HG02678 (cell line): ENCODE measurements around the gene ANXA8L1.
"Not testable (repeated sequence)": the region's sequence is repeated elsewhere in the genome, so short reads cannot be mapped to it uniquely, and the experiment has no call there.

Experiments used
- ATAC-seq: cut with Tn5 transposase; IDR thresholded peaks from one replicate; pipeline ENCODE4 v1.9.1; 2021; ENCODE audit warnings: mild to moderate bottlenecking, moderate library complexity; ENCODE audit not compliant: unreplicated experiment

ANXA8L1 gene, protein sequence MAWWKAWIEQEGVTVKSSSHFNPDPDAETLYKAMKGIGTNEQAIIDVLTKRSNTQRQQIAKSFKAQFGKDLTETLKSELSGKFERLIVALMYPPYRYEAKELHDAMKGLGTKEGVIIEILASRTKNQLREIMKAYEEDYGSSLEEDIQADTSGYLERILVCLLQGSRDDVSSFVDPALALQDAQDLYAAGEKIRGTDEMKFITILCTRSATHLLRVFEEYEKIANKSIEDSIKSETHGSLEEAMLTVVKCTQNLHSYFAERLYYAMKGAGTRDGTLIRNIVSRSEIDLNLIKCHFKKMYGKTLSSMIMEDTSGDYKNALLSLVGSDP

DNA sequence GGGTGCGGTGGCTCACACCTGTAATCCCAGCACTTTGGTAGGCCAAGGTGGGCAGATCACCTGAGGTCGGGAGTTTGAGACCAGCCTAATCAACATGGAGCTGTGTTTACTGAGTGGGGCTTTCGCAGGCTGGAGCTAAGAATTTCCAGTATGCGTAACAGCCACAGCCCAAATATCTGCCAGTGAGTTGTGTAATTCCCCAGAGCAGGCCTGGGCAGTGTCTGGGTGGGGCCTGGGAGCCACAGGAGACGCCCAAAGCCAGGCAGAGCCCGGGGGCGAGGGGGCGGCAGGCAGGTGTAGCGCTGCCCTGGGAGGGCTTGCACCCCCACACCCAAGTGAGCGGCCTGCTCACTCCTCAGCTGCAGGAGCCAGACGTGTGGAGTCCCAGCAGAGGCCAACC lies at the start of gene ANXA8L1:
ANXA8L1 (plus strand) TSS at position 371 of the 400 bp plus-strand sequence. CDS start 76 bp downstream, outside the sequence.
- not testable (repeated sequence) for ATAC-seq

DNA sequence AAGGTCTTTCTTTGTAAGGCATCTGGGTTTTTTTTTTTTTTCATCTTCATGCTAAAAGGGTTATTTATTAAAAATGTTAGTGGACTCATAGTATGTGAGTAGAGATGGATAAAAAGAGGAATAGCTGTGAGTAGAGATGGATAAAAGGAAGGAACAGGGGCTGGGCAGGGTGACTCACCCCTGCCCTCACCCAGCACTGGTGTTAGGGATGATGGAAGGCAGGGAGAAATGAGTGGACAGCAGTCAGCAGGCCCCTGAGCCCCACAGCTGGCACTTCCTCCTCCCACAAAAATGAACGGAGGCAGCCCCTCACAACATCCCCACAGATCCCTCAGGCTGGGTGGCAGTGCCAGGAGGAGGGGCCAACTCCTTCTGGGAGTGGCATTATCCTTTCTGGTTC lies 49.5 kb upstream of the ANXA8L1 start:
- ATAC-seq: no peak

DNA sequence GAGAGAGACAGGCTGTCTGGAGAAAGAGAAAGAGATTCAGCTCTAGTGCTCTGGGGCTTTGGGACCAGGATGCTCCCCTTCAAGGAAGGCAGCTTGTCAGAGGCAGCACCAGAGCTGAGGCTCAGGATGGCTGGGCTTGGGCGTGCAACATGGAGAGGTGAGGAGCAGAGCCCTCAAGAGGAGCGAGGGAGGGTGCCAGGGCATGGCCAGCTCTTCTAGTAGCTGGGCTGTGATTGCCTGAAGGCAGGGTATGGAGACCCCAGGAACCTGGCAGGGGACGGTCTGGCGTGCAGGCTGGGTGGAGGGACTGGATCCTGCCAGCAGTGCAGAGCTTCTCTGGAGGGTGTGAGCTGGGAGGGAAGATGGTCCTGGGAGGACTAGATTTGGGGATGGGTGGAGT lies 48.6 kb upstream of the ANXA8L1 start:
- no peak for ATAC-seq

DNA sequence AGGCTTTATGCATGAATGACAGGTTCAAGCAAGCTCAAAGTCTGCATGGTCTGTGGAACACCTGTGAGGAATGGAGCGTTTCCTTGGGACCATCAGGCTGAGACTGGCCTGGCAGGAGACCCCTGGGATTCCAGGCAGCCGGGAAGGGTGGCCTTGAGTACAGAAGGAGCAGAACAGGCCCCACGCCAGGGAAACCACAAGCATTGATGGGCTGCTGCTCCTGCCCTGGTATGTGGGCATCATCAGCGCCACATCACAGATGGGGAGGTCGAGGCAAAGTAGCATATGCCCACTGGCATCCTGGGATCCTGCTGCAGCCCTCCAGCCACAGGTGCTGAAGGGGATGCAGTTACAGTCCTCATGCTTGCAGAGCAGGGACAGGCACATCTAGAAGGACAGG lies 47.9 kb upstream of the ANXA8L1 start:
- no peak for ATAC-seq

DNA sequence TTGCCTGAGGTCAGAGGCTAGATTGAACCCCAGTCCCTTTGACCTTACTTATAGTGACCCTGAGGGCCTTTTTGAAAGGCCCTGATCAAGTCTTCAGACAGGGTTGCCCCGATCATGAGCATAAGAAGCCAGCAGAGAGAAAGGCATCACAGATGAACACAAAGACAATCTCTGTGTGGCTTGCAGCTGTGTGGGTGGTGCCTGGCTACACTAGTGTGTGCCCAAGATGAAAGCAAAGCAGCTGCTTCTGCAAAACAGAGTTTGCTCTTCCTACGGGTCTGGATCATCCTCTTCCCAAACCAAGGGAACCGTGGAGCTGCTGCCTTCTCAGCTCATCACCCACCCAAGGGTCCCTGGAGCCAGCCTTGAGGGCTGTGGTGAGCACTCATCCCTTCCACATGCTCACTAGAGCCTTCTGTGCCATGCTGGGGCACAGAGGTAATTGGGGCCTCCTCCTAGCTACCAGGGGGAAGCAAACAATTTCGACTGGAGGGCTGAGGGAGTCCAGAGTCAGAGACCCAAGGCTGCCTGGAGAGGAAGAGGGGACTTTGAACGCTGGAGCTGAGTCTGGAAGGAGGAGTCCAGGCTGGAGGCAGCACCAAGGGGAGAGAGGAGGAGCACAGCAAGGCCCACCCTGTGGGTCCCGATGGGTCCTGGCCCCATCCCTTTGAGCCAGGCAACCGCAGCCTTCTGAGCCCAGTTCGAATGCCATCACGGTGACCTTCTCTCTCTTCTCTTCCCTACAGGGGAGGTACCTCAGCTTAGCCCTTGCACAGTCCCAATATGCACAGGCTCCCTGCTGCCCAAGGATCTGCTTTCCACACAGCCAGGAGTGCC lies 46.5 kb upstream of the ANXA8L1 start:
- no peak for ATAC-seq

DNA sequence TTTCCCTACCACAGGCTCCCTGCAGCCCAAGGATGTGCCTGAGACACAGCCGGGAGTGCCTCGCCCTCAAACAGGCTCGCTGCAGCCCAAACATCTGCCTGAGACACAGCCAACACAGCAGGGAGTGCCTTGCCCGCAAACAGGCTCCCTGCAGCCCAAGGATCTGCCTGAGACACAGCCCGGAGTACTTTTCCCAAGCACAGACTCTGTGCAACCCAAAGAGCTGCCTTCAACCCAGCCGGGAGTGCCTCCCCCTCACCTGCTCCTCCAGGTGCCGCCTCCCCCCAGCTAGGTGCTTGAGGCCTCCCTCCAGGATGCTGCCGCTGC lies 45.9 kb upstream of the ANXA8L1 start:
- no peak for ATAC-seq

DNA sequence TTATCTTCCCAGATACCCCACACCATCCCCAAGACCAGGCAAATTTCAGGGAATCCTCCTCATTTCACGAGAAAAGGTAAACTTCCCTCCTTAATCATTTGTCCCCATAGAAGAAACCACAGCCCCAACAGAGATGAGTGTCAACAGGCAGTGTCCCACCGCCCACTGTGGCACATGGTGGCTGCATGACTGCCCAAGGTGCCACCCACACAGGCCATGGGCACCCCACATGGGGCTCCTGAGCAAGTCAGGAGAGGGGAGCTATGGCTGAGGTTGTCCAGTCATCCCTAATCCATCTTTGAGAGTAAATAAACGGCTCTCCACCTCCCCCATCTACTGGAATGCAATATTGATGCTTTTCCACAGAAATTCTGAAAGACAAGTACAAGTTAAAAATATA lies 44.7 kb upstream of the ANXA8L1 start:
- ATAC-seq: no peak

DNA sequence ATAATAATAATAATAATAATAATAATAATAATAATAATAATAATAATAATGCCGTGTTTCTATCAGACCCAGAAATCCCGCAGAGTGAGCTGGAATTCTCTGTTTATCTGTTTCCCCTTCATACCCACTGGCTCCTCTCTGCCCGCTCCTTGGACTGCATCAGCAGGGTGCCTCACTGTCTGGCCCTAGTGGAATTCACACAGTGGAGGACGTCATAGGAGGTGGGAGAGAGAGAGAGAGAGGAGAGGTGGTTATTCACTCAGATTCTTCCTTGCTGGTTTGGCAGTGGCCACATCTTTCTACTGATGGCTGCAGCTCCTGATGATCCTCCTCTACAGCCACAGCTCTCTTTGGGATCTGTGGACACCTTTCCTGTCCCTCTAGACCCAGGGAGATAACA lies 10.1 kb upstream of the ANXA8L1 start:
- ATAC-seq: not testable (repeated sequence)

DNA sequence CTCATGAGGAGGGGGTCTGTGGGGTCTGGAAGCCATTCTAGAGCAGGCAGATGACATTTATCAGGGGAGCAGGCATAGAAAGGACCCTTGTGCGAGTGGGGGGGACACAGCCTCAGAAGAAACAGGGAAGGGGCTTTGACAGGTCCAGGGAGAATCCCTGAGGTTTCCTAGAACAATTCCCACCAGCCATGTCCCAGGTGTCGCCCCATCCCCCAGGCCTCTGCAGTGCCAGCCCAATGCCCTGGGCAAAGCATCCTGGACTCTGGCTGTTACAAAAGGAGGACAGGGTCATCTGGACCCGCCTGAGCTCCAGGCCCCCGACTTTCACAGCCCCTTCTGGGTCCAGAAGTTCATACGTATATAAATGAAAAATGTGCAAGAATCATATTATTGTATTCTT lies 8.4 kb upstream of the ANXA8L1 start:
- not testable (repeated sequence) for ATAC-seq

DNA sequence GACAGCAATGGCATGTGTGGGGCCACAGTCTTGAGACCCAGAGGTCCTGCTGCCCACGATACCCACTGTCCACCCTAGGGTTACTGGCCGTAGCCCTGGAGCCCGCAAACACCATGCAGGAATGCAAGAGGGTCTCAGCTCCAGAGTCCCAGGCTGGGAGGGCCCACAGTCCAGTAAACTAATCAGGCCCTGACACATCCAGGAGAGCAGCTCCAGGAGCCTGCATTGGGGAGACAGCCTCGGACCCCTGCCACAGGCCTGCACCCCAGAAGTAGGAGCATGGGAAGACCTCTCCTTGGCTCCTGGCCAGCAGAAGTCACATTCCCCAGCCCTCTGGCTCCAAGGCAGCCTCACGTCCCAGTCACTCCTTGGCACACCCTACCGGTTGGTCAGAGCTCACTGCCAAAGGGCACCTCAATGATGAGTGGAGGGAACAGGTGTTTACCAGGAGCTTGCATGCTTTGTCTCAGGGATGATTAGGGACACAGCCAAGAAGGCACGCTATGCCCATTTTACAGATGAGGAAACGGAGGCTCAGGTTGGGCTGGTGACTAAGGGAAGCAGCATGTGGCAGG lies 7.8 kb upstream of the ANXA8L1 start:
- ATAC-seq: not testable (repeated sequence)

DNA sequence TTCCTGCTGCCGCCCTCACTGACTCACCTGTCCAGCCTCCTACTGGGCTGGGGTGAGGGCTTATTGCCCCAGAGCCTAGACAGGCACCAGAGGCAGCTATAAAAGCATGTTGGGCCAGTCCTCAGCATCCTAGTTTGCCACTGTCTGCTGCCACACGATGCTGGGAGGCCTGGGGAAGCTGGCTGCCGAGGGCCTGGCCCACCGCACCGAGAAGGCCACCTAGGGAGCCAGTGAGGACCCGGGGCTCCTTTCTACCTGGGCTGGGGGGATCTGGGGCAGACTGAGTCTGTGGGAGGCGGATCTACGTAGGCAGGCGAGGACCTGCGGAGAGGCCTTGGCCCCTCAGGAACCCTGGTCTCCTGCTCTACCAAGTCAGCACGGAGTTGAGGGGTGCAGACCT lies 6.6 kb upstream of the ANXA8L1 start:
- ATAC-seq: not testable (repeated sequence)

DNA sequence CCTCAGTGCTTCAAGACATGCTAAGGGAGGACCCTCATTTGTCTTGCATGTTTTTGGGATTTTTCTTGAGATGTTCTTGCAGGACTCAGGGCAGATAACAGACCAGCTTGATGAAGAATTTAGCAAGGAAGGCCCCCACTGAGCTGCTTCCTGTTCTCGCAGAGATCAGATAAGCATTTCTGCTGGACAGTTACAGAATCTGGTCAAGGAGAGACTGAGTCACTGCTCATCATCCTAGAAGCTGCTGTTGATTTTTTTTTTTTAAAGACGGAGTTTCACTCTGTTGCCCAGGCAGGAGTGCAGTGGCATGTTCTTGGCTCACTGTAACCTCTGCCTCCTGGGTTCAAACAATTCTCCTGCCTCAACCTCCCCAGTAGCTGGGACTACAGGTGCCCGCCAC lies 1.2 kb upstream of the ANXA8L1 start:
- not testable (repeated sequence) for ATAC-seq

DNA sequence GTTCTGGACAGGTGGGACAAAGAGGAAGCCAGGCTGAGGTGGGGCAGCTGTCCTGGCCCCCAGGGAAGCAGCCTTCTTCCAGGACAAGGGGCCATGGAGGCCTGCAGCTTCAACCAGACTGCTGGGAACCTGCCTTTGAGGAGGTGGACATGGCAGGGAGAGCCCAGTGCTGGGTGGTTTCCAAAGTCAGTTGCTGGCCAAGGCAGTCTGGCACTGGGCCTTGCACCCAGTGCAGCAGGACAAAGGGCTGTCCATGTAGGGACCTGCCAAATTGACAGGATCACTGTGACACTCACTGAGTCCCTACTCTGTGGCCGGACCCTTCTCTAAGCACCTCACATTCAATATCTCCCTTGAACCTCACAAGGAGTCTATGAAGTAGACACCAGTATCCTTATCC lies 1.4 kb downstream of the ANXA8L1 start:
- not testable (repeated sequence) for ATAC-seq

DNA sequence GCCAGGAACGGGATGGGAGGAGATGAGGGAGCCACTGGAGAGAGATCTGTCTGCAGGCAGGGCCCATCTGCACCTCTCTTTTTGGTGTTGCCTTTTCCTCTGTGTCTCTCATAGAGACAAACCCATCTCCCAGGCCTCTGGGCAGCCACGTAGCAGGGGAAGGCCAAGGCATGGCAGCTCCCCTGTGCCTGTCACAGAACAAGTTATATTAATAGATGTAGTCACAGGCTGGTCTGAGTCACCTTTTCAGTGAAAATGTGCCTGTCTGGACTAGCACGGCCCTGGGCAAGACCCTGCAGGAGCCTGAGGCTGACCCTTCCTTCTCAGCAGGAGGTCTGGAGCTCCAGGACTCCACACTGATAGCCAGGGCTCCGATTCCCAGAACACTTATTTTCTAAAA lies 2.1 kb downstream of the ANXA8L1 start:
- not testable (repeated sequence) for ATAC-seq

DNA sequence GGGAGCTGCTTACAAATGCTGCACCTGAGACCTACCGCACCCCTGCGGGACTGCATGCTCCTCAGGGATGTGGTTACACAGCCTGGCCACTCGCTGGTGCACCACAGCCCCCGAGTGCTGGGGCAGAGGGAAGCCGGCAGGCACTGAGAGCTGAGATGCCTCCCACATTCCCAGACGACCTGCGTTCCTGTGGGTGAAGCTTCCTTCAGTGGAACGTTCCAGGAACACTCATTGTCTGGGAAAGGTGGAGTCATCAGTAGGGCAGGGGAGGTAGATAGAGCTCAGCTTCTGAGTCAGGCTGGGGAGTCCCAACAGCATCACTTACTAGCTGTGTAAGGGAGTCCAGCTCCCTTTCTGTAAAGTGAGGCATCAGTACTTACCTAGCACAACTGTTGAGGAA lies 2.5 kb downstream of the ANXA8L1 start:
- not testable (repeated sequence) for ATAC-seq

DNA sequence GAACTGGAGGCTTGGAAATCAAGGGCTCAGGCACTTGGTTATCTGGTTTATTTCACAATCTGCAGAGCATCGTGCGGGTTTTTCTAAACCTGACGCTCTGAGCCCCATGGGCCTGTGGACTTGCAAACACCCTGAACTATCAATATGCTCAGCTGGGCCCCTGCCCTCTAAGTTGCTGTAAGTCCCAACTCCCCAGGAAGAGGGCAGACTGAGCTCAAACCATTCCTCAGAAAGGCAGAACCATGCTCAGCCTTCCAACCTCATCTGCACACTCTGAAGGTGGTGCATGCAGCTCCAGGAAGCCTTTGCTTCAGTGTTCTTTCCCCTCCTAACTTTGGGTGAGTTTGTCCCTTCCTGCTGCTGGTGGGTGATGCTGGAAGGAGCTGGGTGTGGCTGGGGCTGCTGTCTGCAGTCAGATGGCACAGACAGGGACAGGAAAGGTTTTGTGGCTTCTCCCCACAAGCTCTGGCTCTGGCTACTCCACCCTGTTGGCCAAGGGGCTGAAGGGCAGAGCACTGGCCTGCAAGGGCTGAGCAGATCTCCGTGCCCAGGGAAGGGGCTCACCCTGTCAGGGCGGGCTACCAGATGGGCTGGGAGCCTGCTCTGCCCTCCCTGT lies 3.8 kb downstream of the ANXA8L1 start:
- ATAC-seq: not testable (repeated sequence)

DNA sequence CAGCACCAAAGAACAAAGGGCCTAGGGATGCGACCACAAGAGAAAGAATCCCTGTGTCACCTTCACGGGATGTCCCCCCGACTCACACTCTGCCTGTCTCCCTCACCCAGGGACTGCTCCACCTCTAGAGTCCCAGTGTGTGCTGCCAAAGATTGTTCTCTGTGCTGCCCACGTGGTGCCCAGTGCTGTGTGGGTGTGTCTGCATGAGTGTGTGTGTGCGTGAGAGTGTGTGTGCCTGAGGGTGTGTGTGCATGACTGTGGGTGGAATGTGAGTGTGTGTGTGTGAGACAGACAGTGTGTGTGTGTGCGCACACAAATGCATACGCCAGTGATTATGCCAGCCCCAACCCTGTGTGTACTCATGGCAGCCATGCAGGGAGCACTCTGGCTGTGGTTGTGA lies 10.3 kb downstream of the ANXA8L1 start:
- not testable (repeated sequence) for ATAC-seq

DNA sequence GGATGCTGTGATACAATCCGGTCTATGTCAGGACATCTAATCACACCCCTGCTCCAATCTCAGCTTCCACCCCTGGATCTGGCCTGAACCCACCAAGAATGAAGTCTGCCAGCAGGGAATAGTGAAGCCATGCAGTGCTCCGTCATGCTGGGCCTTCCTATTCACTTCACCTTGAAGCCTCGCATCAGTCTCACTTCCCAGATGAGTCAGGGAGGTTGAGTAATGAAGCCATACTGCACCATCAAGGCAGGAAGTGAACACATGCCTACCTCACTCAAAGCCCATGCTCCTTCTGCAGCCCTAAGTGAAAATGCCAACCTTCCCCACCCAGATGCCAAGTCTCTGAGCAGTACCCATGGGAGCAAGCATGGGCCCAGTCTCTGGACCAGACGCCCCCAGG lies 11.1 kb downstream of the ANXA8L1 start:
- ATAC-seq: not testable (repeated sequence)

DNA sequence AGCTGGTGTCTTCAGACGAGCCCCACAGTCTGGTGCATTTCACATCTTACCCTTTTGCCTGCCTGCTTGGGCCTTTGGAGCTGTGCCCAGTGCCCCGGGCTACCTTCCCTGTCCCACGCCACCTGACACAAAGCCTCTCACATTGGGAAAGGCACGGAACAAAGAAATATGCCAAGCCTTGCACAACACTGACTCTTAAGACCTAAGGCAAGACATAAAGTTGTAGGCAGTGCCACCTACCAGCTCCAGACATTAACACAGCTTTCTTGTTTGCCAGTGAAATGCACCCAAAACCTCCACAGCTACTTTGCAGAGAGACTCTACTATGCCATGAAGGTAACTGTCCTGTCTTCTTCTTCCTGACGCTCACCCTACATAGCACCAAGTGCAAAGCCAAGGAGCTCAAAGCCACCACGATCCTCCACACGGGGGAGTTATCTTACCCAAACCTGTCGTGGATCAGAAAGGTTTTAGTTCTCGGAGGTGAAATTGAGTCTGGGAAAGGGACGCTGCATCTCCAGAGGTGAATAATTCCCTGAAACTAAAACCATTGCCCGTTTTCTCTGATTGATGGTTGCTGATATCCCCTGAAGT lies 11.8 kb downstream of the ANXA8L1 start:
- ATAC-seq: not testable (repeated sequence)

DNA sequence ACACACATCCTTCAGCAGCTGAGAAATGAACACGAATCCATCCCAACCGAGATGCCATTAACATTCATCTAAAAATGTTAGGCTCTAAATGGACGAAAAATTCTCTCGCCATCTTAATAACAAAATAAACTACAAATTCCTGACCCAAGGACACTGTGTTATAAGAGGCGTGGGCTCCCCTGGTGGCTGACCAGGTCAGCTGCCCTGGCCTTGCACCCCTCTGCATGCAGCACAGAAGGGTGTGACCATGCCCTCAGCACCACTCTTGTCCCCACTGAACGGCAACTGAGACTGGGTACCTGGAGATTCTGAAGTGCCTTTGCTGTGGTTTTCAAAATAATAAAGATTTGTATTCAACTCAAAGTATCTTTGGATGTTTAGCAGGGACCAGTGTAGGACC lies 15.8 kb downstream of the ANXA8L1 start:
- not testable (repeated sequence) for ATAC-seq
